ENCODE measurements around the gene ATP11B.

DNA sequence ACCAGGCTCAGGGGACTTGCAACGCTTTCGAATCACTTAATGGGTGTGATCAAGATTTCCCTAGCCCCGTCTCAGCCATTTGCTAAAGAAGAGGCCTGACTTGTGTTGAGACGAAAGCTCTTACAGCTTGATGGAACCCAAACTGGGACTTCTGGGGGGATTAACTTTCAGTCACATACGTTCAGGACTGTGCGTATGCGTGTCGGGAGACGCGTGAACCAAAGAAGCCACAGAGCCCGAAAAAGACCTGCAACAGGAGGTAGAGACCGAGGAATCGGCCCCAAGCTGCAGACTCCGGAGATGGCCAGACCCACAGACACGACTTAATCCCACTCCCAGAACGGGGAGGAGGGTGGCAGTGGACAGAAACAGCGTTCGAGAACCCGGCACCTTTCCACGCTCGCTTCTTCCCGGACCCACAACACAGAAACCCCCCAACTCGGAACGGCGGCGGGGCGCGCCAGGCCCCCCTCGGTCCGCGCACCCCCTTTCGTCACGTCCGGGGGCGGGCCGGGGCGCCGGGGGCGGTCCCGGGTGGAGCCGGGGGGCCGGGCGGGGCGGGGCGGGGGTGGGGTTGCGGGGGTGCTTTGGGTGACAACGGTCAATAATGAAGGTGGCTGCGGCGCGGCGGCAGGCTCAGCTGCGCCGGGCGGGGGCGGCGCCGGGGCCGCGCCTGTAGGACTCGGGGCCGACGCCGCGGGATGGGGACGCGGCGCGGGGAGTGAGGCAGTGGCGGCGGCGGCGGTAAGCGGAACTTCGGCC, at the start of gene ATP11B:
- TF ChIP-seq, protein P1, sequence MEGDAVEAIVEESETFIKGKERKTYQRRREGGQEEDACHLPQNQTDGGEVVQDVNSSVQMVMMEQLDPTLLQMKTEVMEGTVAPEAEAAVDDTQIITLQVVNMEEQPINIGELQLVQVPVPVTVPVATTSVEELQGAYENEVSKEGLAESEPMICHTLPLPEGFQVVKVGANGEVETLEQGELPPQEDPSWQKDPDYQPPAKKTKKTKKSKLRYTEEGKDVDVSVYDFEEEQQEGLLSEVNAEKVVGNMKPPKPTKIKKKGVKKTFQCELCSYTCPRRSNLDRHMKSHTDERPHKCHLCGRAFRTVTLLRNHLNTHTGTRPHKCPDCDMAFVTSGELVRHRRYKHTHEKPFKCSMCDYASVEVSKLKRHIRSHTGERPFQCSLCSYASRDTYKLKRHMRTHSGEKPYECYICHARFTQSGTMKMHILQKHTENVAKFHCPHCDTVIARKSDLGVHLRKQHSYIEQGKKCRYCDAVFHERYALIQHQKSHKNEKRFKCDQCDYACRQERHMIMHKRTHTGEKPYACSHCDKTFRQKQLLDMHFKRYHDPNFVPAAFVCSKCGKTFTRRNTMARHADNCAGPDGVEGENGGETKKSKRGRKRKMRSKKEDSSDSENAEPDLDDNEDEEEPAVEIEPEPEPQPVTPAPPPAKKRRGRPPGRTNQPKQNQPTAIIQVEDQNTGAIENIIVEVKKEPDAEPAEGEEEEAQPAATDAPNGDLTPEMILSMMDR (IDR thresholded peaks at IDR 0.05) = no peak
- peak; percentile 63 for TF ChIP-seq POLR2A (IDR thresholded peaks at IDR 0.05)

Measured in breast epithelium (tissue), 3 donors.